ENCODE results near the gene ACVR1C. TPM values are rescaled to one million over a fixed set of nuclear protein-coding genes. Genes with fewer than 3 reads are reported as not detected.
A peak's percentile ranks its signal among the peaks of the same experiment; 100 is the strongest.

Gene ACVR1C
- total RNA-seq, 2 donors from 2014 or later, result 2.6 to 10.0 TPM

- DNase-seq (no peak), ATAC-seq (peak in 1 of 2 donors; percentile 26)
- intact Hi-C loops (cut with DNase I), result no loop called here
Observed at GRCh38 chr2:157508676-157509075, 120.0 kb downstream of the ACVR1C start.

GRCh38 chr2:157506586-157506985 is 122.1 kb downstream of the ACVR1C start:
- intact Hi-C loops (cut with DNase I), result no loop called here
- ATAC-seq (no peak), DNase-seq (no peak)

GRCh38 chr2:157504623-157505022 is 124.0 kb downstream of the ACVR1C start:
- intact Hi-C loops (cut with DNase I), result no loop called here
- no peak for DNase-seq
- no peak for ATAC-seq

- intact Hi-C loops (cut with DNase I), result no loop called here
- ATAC-seq, result no peak
- no peak for DNase-seq
Observed at GRCh38 chr2:157501026-157501425, 127.6 kb downstream of the ACVR1C start.

GRCh38 chr2:157500334-157500733 is 128.3 kb downstream of the ACVR1C start:
- DNase-seq (no peak), ATAC-seq (no peak)
- intact Hi-C loops (cut with DNase I), result no loop called here

GRCh38 chr2:157498483-157498882 is 130.2 kb downstream of the ACVR1C start:
- intact Hi-C loops (cut with DNase I), result loop anchor here in 1 of 2 donors (5.0 kb wide), 2 partner anchors 99 to 514 kb away; no protein-coding TSS in a partner anchor
- ATAC-seq (no peak), DNase-seq (no peak)

- DNase-seq (no peak), ATAC-seq (peak; percentile 56 to 84)
- intact Hi-C loops (cut with DNase I), result loop anchor here in 1 of 2 donors (5.0 kb wide), 2 partner anchors 100 to 515 kb away; no protein-coding TSS in a partner anchor
Observed at GRCh38 chr2:157497638-157498314, 130.9 kb downstream of the ACVR1C start.

GRCh38 chr2:157492189-157492773 is 136.4 kb downstream of the ACVR1C start:
- peak; percentile 63 for DNase-seq
- intact Hi-C loops (cut with DNase I), result no loop called here
- ATAC-seq, result peak; percentile 53 to 84

GRCh38 chr2:157489983-157490382 is 138.7 kb downstream of the ACVR1C start:
- ATAC-seq, result no peak
- DNase-seq, result no peak
- intact Hi-C loops (cut with DNase I), result no loop called here

- intact Hi-C loops (cut with DNase I), result no loop called here
Observed at GRCh38 chr2:157488877-157489276, 139.8 kb downstream of the ACVR1C start.

GRCh38 chr2:157487747-157488146 is 140.9 kb downstream of the ACVR1C start:
- intact Hi-C loops (cut with DNase I), result no loop called here
- DNase-seq (no peak), ATAC-seq (no peak)

More at GRCh38 chr2:157488877-157489276, 139.8 kb downstream of the ACVR1C start:
- peak in 1 of 2 donors; percentile 84 for ATAC-seq
- peak; percentile 38 for DNase-seq

GRCh38 chr2:157487271-157487610 is 141.4 kb downstream of the ACVR1C start:
- intact Hi-C loops (cut with DNase I), result no loop called here
- ATAC-seq (no peak), DNase-seq (no peak)

GRCh38 chr2:157486596-157487270 is 141.9 kb downstream of the ACVR1C start:
- intact Hi-C loops (cut with DNase I), result no loop called here
- no peak for DNase-seq
- no peak for ATAC-seq

GRCh38 chr2:157480182-157480961 is 148.3 kb downstream of the ACVR1C start:
- DNase-seq, result peak; percentile 83
- ATAC-seq, result peak; percentile 94 to 97

GRCh38 chr2:157479081-157480027 is 149.3 kb downstream of the ACVR1C start:
- intact Hi-C loops (cut with DNase I), result loop anchor here in 1 of 2 donors (10.0 kb wide), 1 partner anchor 145 kb away; no protein-coding TSS in a partner anchor
- DNase-seq, result no peak
- peak in 1 of 2 donors; percentile 64 for ATAC-seq

More at GRCh38 chr2:157480182-157480961, 148.3 kb downstream of the ACVR1C start:
- intact Hi-C loops (cut with DNase I), result no loop called here

GRCh38 chr2:157477919-157478318 is 150.7 kb downstream of the ACVR1C start:
- DNase-seq, result no peak
- ATAC-seq, result no peak
- intact Hi-C loops (cut with DNase I), result loop anchor here in 1 of 2 donors (10.0 kb wide), 1 partner anchor 143 kb away; no protein-coding TSS in a partner anchor

- ATAC-seq (no peak), DNase-seq (no peak)
- intact Hi-C loops (cut with DNase I), result loop anchor here in 1 of 2 donors (10.0 kb wide), 1 partner anchor 142 kb away; no protein-coding TSS in a partner anchor
Observed at GRCh38 chr2:157476953-157477709, 151.5 kb downstream of the ACVR1C start.

Data from left cardiac atrium (tissue), 4 donors.